GM10266 (cell line): ENCODE results near the gene POLR1A.

Source experiments
- DNase-seq: peaks from one replicate; pipeline ENCODE4 v3.0.0; 2012; ENCODE audit errors: extremely low spot score
- CTCF ChIP-seq: IDR thresholded peaks from 2 replicates; pipeline ENCODE4 v1.5.1; 2012; ENCODE audit warnings: mild to moderate bottlenecking, low read depth; ENCODE audit not compliant: control insufficient read depth, insufficient read depth; ENCODE audit errors: missing control alignments

The POLR1A gene

GRCh38 chr2:86123328-86123925 is 17.7 kb upstream of the POLR1A start:
- TF ChIP-seq CTCF = no peak
- no peak for DNase-seq

GRCh38 chr2:86118130-86118529 is 12.4 kb upstream of the POLR1A start:
- no peak for DNase-seq
- TF ChIP-seq CTCF = no peak

- TF ChIP-seq CTCF = no peak
- no peak for DNase-seq
Observed at GRCh38 chr2:86107031-86107430, 1.3 kb upstream of the POLR1A start.

- peak; percentile 82 for DNase-seq
- no peak for TF ChIP-seq CTCF
Observed at GRCh38 chr2:86105969-86106945, 571 bp upstream of the POLR1A start, which contains the start of gene PTCD3. PTCD3 (plus strand) TSS chr2:86106235; CDS start chr2:86106248, 13 bp downstream.

GRCh38 chr2:86102157-86102556 is 3.5 kb downstream of the POLR1A start:
- TF ChIP-seq CTCF = no peak
- DNase-seq = no peak

- no peak for TF ChIP-seq CTCF
- DNase-seq = no peak
Observed at GRCh38 chr2:86097913-86098312, 7.8 kb downstream of the POLR1A start.

GRCh38 chr2:86097114-86097896 is 8.4 kb downstream of the POLR1A start:
- no peak for DNase-seq
- TF ChIP-seq CTCF = no peak
